A549 (cell line): ENCODE results near the gene NCCRP1. TPM values are rescaled to one million over a fixed set of nuclear protein-coding genes. Genes with fewer than 3 reads are reported as not detected.

Experiments used
- ATAC-seq, 2 experiments: fragments of 200-7000 bp in 1 of 2; fragments of >200 bp in 1 of 2; cut with Nextera tagmentation in 1 of 2; cut with Tn5 transposase in 1 of 2; 3 replicates each; pipeline versions ENCODE4 v1.8.0 to v1.9.1; 2018 to 2020; ENCODE audit warnings: mild to moderate bottlenecking in 1 of 2, moderate library complexity in 1 of 2
- CTCF ChIA-PET: fragments of 300-600 bp; sonication (Branson Sonifier 250); formaldehyde crosslinking; extraction: SDS; loops from one replicate; lab custom pipeline; 2021; ENCODE audit warnings: antibody characterized with exemption, inconsistent platforms; lab: Yijun Ruan, JAX
- POLR2A ChIA-PET: fragments of 350-600 bp; formaldehyde crosslinking; extraction: SDS; loops from one replicate; lab custom pipeline; 2021; ENCODE audit warnings: antibody characterized with exemption, inconsistent platforms; lab: Yijun Ruan, JAX
- DNase-seq, 2 experiments: peaks; one replicate each; pipeline versions ENCODE4 v3.0.0 to v3.0.0-alpha.2; 2011 to 2016; ENCODE audit warnings: low read depth in 1 of 2, low spot score in 1 of 2
- FAIRE-seq: peaks from 2 replicates; lab custom pipeline; 2011; peaks lifted over from hg19 to GRCh38; lab: Jason Lieb, UNC
- H3K27ac ChIP-seq, 2 experiments: fragments of >200 bp; sonication (Bioruptor Twin); formaldehyde crosslinking; 3 replicates each; pipeline ENCODE4 v1.5.1; 2016 to 2017
- H3K4me1 ChIP-seq: fragments of >200 bp; sonication (Bioruptor Twin); formaldehyde crosslinking; 3 replicates; pipeline ENCODE4 v1.6.1; 2016
- H3K4me2 ChIP-seq: fragments of >200 bp; sonication (Bioruptor Twin); formaldehyde crosslinking; 3 replicates; pipeline ENCODE4 v1.6.1; 2016
- H3K4me3 ChIP-seq: fragments of >200 bp; sonication (Bioruptor Twin); formaldehyde crosslinking; 3 replicates; pipeline ENCODE4 v1.5.1; 2016
- H3K9me3 ChIP-seq: fragments of >200 bp; sonication (Bioruptor Twin); formaldehyde crosslinking; 3 replicates; pipeline ENCODE4 v1.6.1; 2016
- BHLHE40 ChIP-seq: IDR thresholded peaks from 2 replicates; pipeline ENCODE4 v1.6.1; 2012; ENCODE audit warnings: low read depth, low read length, inconsistent platforms
- CBX2 ChIP-seq: fragments of 200-600 bp; sonication (generic); IDR thresholded peaks from 2 replicates; pipeline ENCODE4 v1.6.1; 2016; ENCODE audit warnings: low read depth, mild to moderate bottlenecking, borderline replicate concordance
- CBX8 ChIP-seq: fragments of 200-600 bp; sonication (generic); IDR thresholded peaks from 2 replicates; pipeline ENCODE4 v1.6.1; 2016
- CHD4 ChIP-seq: fragments of 200-600 bp; sonication (generic); IDR thresholded peaks from 2 replicates; pipeline ENCODE4 v1.6.1; 2016; ENCODE audit warnings: antibody characterized with exemption, mild to moderate bottlenecking, borderline replicate concordance
- EHF ChIP-seq: fragments of 250-450 bp; sonication (Bioruptor Pico); IDR thresholded peaks from 2 replicates; pipeline ENCODE4 v1.5.0; 2020; ENCODE audit warnings: mild to moderate bottlenecking
- EHMT2 ChIP-seq: fragments of 200-600 bp; sonication (generic); IDR thresholded peaks from 2 replicates; pipeline ENCODE4 v1.6.1; 2016; ENCODE audit warnings: antibody characterized with exemption, low read depth, mild to moderate bottlenecking, moderate library complexity
- EP300 ChIP-seq, 2 experiments: fragments of >200 bp; sonication (Bioruptor Twin); formaldehyde crosslinking; IDR thresholded peaks; 2 replicates in 1 of 2; 3 replicates in 1 of 2; pipeline ENCODE4 v1.6.1; 2016 to 2017
- FOSB ChIP-seq: fragments of 250-450 bp; sonication (Bioruptor Pico); IDR thresholded peaks from 2 replicates; pipeline ENCODE4 v1.5.0; 2020; ENCODE audit warnings: mild to moderate bottlenecking, moderate library complexity
- FOSL2 ChIP-seq, 2 experiments: fragments of 450-650 bp in 1 of 2; fragments of >200 bp in 1 of 2; sonication (Bioruptor Twin) in 1 of 2; formaldehyde crosslinking; IDR thresholded peaks; 2 replicates each; pipeline versions ENCODE4 v1.5.0 to v1.6.1; 2016 to 2020; ENCODE audit warnings: mild to moderate bottlenecking in 1 of 2, moderate library complexity in 1 of 2
- FOXS1 ChIP-seq: fragments of 250-450 bp; sonication (Bioruptor Pico); IDR thresholded peaks from 2 replicates; pipeline ENCODE4 v1.5.0; 2020; ENCODE audit warnings: mild to moderate bottlenecking, moderate library complexity
- GATA3 ChIP-seq: IDR thresholded peaks from 2 replicates; pipeline ENCODE4 v1.6.1; 2012; ENCODE audit warnings: borderline replicate concordance
- HOXB13 ChIP-seq: fragments of 250-450 bp; sonication (Bioruptor Pico); IDR thresholded peaks from 2 replicates; pipeline ENCODE4 v1.5.0; 2020; ENCODE audit warnings: low read depth, mild to moderate bottlenecking, moderate library complexity
- JUN ChIP-seq, 2 experiments: fragments of >200 bp; sonication (Bioruptor Twin); formaldehyde crosslinking; IDR thresholded peaks; 2 replicates in 1 of 2; 3 replicates in 1 of 2; pipeline ENCODE4 v1.6.1; 2016 to 2017
- JUNB ChIP-seq: fragments of >200 bp; sonication (Bioruptor Twin); formaldehyde crosslinking; IDR thresholded peaks from 2 replicates; pipeline ENCODE4 v1.6.1; 2016
- MAZ ChIP-seq: fragments of 150-350 bp; IDR thresholded peaks from 2 replicates; pipeline ENCODE4 v1.6.1; 2014; ENCODE audit warnings: antibody characterized with exemption, low read depth, low read length, borderline replicate concordance
- NFE2L2 ChIP-seq: fragments of 150-350 bp; conservative IDR thresholded peaks from 2 replicates; pipeline ENCODE4 v1.6.1; 2014; ENCODE audit warnings: low read length
- NPAS2 ChIP-seq: fragments of 250-450 bp; sonication (Bioruptor Pico); IDR thresholded peaks from 2 replicates; pipeline ENCODE4 v1.8.0; 2022; ENCODE audit warnings: mild to moderate bottlenecking, moderate library complexity, borderline replicate concordance
- RAD21 ChIP-seq, 2 experiments: fragments of >200 bp in 1 of 2; sonication (Bioruptor Twin) in 1 of 2; formaldehyde crosslinking in 1 of 2; IDR thresholded peaks in 1 of 2; conservative IDR thresholded peaks in 1 of 2; 2 replicates in 1 of 2; 3 replicates in 1 of 2; pipeline ENCODE4 v1.6.1; 2012 to 2018; ENCODE audit warnings: inconsistent platforms in 1 of 2
- RARB ChIP-seq: fragments of 250-450 bp; sonication (Bioruptor Pico); IDR thresholded peaks from 2 replicates; pipeline ENCODE4 v1.8.0; 2021; ENCODE audit warnings: mild to moderate bottlenecking, moderate library complexity
- RFX5 ChIP-seq: fragments of 450-650 bp; IDR thresholded peaks from 2 replicates; pipeline ENCODE4 v1.7.1; 2014; ENCODE audit warnings: antibody characterized with exemption, mild to moderate bottlenecking, moderate library complexity
- RNF2 ChIP-seq: fragments of 200-600 bp; sonication (generic); IDR thresholded peaks from 2 replicates; pipeline ENCODE4 v1.6.1; 2016; ENCODE audit warnings: low read depth, mild to moderate bottlenecking, antibody characterized with exemption, moderate library complexity, borderline replicate concordance
- SMC3 ChIP-seq: fragments of >200 bp; sonication (Bioruptor Twin); formaldehyde crosslinking; IDR thresholded peaks from 3 replicates; pipeline ENCODE4 v1.6.1; 2018; ENCODE audit warnings: inconsistent platforms
- TFCP2L1 ChIP-seq: fragments of 250-450 bp; sonication (Bioruptor Pico); IDR thresholded peaks from 2 replicates; pipeline ENCODE4 v1.5.0; 2021; ENCODE audit warnings: mild to moderate bottlenecking
- WGBS: methylation state at CpG from one replicate; pipeline ENCODE4 v1.1.6; 2017; ENCODE audit errors: missing lambda C conversion rate; 5-methylcytosine and 5-hydroxymethylcytosine counted together
- polyA plus RNA-seq, 4 experiments: library from polyadenylated mRNA; depleted of rRNA in 3 of 4; stranded (reverse); fragments of >200 nt; fragmentation: RNase III in 1 of 4; extraction: RNeasy Plus Mini Kit Qiagen cat#74134 plus additional on column Dnase treatment in 1 of 4; gene quantifications; 2 replicates in 3 of 4; 3 replicates in 1 of 4; pipeline ENCODE4 v1.2.3, GENCODE V29; 2011 to 2017
- TF ChIP-seq, protein P1 (sequence below): fragments of >200 bp; sonication (Bioruptor Twin); formaldehyde crosslinking; IDR thresholded peaks from 2 replicates; pipeline ENCODE4 v1.6.1; 2016
- TF ChIP-seq, protein P2 (sequence below): fragments of >200 bp; sonication (Bioruptor Twin); formaldehyde crosslinking; IDR thresholded peaks from 3 replicates; pipeline ENCODE4 v1.5.1; 2016
- TF ChIP-seq, protein P3 (sequence below): fragments of 250-450 bp; sonication (Bioruptor Pico); IDR thresholded peaks from 2 replicates; pipeline ENCODE4 v1.5.0; 2021; ENCODE audit warnings: mild to moderate bottlenecking, moderate library complexity, borderline replicate concordance
- TF ChIP-seq, protein P4 (sequence below): fragments of 200-600 bp; sonication (generic); IDR thresholded peaks from 2 replicates; pipeline ENCODE4 v1.6.1; 2016; ENCODE audit warnings: antibody characterized with exemption, mild to moderate bottlenecking, moderate library complexity

NCCRP1 gene
- polyA plus RNA-seq, 2 of the 4 experiments (the other 2 are of a cell fraction) = 0.90 to 0.99 TPM

DNA sequence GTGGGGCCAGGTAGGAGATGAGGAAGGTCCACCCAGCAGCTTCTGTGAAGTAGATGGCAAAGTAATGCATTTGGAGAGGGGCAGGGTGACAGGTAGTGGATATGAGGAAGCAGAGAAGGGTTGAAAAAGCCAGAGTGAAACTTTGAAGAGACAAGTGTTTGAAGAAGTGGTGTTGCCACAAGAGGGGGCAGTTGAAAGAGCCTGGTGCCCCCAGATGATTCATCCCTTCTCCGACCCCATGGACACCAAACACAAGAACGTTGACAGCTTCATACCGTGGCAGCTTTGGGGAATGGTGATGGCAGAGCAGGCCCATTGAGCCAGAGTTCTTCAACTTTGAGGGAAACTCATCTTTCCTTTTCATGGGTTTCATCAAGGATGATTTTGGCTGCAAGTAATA is 28.1 kb downstream of the NCCRP1 start:
- no peak overlapping the region for H3K4me2 ChIP-seq
- peak in 1 of 2 experiments; percentile 49 for DNase-seq
- H3K4me1 ChIP-seq = no peaks in the 10 kb centered on the region
- no peak for FAIRE-seq
- POLR2A ChIA-PET = no interaction called here
- no peaks in the 10 kb centered on the region for H3K9me3 ChIP-seq
- TF ChIP-seq BHLHE40 (no peak), RFX5 (no peak), FOSL2 (IDR thresholded peaks at IDR 0.05) (no peak), FOSL2 (CRISPR knock-in tag; IDR thresholded peaks at IDR 0.05) (peak; percentile 44), NPAS2 (no peak), FOXS1 (CRISPR knock-in tag) (no peak), HOXB13 (no peak), CBX2 (no peak), TFCP2L1 (CRISPR knock-in tag) (no peak), EHF (CRISPR knock-in tag) (no peak), RAD21 (conservative IDR thresholded peaks at IDR 0.05 in 1 of 2, IDR thresholded peaks at IDR 0.05 in 1 of 2) (0 out of 5 replicates have a peak, but pooled peaks of 1 of the 2 experiments have one; percentile 8), MAZ (no peak)
- TF ChIP-seq, protein P1, sequence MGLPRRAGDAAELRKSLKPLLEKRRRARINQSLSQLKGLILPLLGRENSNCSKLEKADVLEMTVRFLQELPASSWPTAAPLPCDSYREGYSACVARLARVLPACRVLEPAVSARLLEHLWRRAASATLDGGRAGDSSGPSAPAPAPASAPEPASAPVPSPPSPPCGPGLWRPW = no peak
- TF ChIP-seq, protein P2, sequence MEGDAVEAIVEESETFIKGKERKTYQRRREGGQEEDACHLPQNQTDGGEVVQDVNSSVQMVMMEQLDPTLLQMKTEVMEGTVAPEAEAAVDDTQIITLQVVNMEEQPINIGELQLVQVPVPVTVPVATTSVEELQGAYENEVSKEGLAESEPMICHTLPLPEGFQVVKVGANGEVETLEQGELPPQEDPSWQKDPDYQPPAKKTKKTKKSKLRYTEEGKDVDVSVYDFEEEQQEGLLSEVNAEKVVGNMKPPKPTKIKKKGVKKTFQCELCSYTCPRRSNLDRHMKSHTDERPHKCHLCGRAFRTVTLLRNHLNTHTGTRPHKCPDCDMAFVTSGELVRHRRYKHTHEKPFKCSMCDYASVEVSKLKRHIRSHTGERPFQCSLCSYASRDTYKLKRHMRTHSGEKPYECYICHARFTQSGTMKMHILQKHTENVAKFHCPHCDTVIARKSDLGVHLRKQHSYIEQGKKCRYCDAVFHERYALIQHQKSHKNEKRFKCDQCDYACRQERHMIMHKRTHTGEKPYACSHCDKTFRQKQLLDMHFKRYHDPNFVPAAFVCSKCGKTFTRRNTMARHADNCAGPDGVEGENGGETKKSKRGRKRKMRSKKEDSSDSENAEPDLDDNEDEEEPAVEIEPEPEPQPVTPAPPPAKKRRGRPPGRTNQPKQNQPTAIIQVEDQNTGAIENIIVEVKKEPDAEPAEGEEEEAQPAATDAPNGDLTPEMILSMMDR = no peak
- no peak overlapping the region for H3K27ac ChIP-seq
- ATAC-seq = peak in 1 of 2 experiments; percentile 14; a peak in 1 of 6 replicates
- CTCF ChIA-PET = interaction anchor here (0.8 to 2.2 kb wide), 8 partner anchors 9 to 822 kb away, joined by 3 to 9 read pairs (median 4); partner anchors contain the start of gene FAM98C
- H3K4me3 ChIP-seq = no peak overlapping the region
- WGBS = 19% methylated on average over 3 of the region's 3 CpGs

DNA sequence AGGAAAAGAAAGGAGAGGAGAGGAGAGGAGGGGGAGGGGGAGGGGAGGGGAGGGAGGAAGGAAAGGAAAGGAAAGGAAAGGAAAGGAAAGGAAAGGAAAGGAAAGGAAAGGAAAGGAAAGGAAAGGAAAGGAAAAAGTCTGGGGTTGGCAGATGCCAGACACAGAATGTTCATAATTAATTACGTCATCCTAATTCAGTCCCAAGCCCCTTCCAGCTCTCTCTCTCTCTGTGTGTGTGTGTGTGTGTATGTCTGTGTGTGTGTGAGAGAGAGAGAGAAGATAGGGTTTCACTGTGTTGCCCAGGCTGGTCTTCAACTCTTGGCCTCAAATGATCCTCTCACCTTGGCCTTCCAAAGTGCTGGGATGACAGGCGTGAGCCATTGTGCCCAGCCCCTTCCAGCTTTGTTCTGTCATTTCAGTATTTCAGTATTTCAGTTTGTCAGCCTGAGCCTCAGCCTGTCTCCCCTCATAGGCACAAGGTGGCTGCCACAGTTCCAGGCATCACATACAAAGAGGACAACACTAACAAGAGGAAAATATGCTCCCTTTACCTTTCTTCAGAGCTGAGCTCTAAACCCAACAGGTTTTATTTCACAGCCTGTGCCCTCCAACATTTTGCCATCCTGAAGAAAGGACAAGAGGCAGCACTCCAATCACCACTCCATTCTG is 33.5 kb downstream of the NCCRP1 start:
- Histone ChIP-seq H3K4me3 (no peak overlapping the region), H3K4me2 (no peak overlapping the region), H3K27ac (no peak overlapping the region), H3K4me1 (no peaks in the 10 kb centered on the region), H3K9me3 (no peaks in the 10 kb centered on the region)
- TF ChIP-seq SMC3 = no peak
- no peak for TF ChIP-seq GATA3
- no peak for TF ChIP-seq RARB
- no peak for TF ChIP-seq EHMT2
- no peak for TF ChIP-seq TFCP2L1 (CRISPR knock-in tag)
- TF ChIP-seq, protein P3, sequence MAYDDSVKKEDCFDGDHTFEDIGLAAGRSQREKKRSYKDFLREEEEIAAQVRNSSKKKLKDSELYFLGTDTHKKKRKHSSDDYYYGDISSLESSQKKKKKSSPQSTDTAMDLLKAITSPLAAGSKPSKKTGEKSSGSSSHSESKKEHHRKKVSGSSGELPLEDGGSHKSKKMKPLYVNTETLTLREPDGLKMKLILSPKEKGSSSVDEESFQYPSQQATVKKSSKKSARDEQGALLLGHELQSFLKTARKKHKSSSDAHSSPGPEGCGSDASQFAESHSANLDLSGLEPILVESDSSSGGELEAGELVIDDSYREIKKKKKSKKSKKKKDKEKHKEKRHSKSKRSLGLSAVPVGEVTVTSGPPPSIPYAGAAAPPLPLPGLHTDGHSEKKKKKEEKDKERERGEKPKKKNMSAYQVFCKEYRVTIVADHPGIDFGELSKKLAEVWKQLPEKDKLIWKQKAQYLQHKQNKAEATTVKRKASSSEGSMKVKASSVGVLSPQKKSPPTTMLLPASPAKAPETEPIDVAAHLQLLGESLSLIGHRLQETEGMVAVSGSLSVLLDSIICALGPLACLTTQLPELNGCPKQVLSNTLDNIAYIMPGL (CRISPR knock-in tag) = no peak
- TF ChIP-seq RNF2 = no peak
- TF ChIP-seq EP300 (IDR thresholded peaks at IDR 0.05) = no peak
- no peak for TF ChIP-seq CHD4
- TF ChIP-seq CBX8 = no peak
- TF ChIP-seq EHF (CRISPR knock-in tag) = no peak
- TF ChIP-seq RFX5 = no peak
- no peak for TF ChIP-seq RAD21 (conservative IDR thresholded peaks at IDR 0.05 in 1 of 2, IDR thresholded peaks at IDR 0.05 in 1 of 2)
- TF ChIP-seq FOSB (CRISPR knock-in tag) = no peak
- TF ChIP-seq, protein P4, sequence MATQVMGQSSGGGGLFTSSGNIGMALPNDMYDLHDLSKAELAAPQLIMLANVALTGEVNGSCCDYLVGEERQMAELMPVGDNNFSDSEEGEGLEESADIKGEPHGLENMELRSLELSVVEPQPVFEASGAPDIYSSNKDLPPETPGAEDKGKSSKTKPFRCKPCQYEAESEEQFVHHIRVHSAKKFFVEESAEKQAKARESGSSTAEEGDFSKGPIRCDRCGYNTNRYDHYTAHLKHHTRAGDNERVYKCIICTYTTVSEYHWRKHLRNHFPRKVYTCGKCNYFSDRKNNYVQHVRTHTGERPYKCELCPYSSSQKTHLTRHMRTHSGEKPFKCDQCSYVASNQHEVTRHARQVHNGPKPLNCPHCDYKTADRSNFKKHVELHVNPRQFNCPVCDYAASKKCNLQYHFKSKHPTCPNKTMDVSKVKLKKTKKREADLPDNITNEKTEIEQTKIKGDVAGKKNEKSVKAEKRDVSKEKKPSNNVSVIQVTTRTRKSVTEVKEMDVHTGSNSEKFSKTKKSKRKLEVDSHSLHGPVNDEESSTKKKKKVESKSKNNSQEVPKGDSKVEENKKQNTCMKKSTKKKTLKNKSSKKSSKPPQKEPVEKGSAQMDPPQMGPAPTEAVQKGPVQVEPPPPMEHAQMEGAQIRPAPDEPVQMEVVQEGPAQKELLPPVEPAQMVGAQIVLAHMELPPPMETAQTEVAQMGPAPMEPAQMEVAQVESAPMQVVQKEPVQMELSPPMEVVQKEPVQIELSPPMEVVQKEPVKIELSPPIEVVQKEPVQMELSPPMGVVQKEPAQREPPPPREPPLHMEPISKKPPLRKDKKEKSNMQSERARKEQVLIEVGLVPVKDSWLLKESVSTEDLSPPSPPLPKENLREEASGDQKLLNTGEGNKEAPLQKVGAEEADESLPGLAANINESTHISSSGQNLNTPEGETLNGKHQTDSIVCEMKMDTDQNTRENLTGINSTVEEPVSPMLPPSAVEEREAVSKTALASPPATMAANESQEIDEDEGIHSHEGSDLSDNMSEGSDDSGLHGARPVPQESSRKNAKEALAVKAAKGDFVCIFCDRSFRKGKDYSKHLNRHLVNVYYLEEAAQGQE = no peak
- TF ChIP-seq JUN (IDR thresholded peaks at IDR 0.05) = no peak
- no peak for TF ChIP-seq FOSL2 (IDR thresholded peaks at IDR 0.05)
- TF ChIP-seq FOSL2 (CRISPR knock-in tag; IDR thresholded peaks at IDR 0.05) = no peak
- TF ChIP-seq NFE2L2 = no peak
- TF ChIP-seq MAZ = no peak
- TF ChIP-seq JUNB = no peak
- FAIRE-seq (peak; percentile 78), DNase-seq (no peak), ATAC-seq (no peak)
- 42% methylated on average over 2 of the region's 2 CpGs for WGBS
- CTCF ChIA-PET = interaction anchor here (0.6 to 2.0 kb wide), 8 partner anchors 8 to 833 kb away, joined by 3 to 5 read pairs (median 3); no protein-coding TSS in a partner anchor
- POLR2A ChIA-PET = no interaction called here
